Prostate gland (tissue), 2 donors: ENCODE results near the gene SYT6.

Source experiments
- POLR2A ChIP-seq: fragments of 450-650 bp; IDR thresholded peaks from one replicate; pipeline ENCODE4 v1.6.1; 2016; ENCODE audit warnings: antibody characterized with exemption, mild to moderate bottlenecking
- POLR2AphosphoS5 ChIP-seq: sonication (generic); formaldehyde crosslinking; IDR thresholded peaks from one replicate; pipeline ENCODE4 v1.6.1; 2017; ENCODE audit warnings: antibody characterized with exemption
- TF ChIP-seq, protein P1 (sequence below), 4 experiments: fragments of 200-600 bp in 2 of 4; fragments of 450-650 bp in 2 of 4; sonication (generic) in 2 of 4; IDR thresholded peaks; 1 replicate in 3 of 4; 2 replicates in 1 of 4; pipeline ENCODE4 v1.5.1; 2016 to 2019; ENCODE audit warnings: antibody characterized with exemption in 4 of 4, mild to moderate bottlenecking in 2 of 4, moderate library complexity in 2 of 4

GRCh38 chr1:114082867-114083585, 70.6 kb downstream of the SYT6 start:
- TF ChIP-seq, protein P1, sequence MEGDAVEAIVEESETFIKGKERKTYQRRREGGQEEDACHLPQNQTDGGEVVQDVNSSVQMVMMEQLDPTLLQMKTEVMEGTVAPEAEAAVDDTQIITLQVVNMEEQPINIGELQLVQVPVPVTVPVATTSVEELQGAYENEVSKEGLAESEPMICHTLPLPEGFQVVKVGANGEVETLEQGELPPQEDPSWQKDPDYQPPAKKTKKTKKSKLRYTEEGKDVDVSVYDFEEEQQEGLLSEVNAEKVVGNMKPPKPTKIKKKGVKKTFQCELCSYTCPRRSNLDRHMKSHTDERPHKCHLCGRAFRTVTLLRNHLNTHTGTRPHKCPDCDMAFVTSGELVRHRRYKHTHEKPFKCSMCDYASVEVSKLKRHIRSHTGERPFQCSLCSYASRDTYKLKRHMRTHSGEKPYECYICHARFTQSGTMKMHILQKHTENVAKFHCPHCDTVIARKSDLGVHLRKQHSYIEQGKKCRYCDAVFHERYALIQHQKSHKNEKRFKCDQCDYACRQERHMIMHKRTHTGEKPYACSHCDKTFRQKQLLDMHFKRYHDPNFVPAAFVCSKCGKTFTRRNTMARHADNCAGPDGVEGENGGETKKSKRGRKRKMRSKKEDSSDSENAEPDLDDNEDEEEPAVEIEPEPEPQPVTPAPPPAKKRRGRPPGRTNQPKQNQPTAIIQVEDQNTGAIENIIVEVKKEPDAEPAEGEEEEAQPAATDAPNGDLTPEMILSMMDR (IDR thresholded peaks at IDR 0.05): no peak
- TF ChIP-seq POLR2AphosphoS5 (no peak), POLR2A (no peak)
